DND-41 (cell line): ENCODE results near the gene RPL36A.

ENCODE experiments used
- CTCF ChIP-seq: IDR thresholded peaks from 2 replicates; pipeline ENCODE4 v1.5.1; 2012; ENCODE audit warnings: borderline replicate concordance, low read length, moderate library complexity, mild to moderate bottlenecking; ENCODE audit not compliant: poor library complexity, severe bottlenecking; ENCODE audit errors: extremely low read depth
- EZH2 ChIP-seq: IDR thresholded peaks from 3 replicates; pipeline ENCODE4 v1.6.1; 2012; ENCODE audit warnings: borderline replicate concordance, low read depth, mild to moderate bottlenecking, moderate library complexity, low read length, inconsistent platforms; ENCODE audit not compliant: severe bottlenecking

GRCh38 chrX:101360390-101360789 is 30.4 kb upstream of the RPL36A start:
- TF ChIP-seq CTCF (no peak), EZH2 (no peak)
